Activated B cell treated with CpG ODN at 0.5 μM for 24 hours (primary cell): ENCODE data around the gene PPIL4. TPM values are rescaled to one million over a fixed set of nuclear protein-coding genes. Genes with fewer than 3 reads are reported as not detected.

ENCODE experiments used
- ATAC-seq: fragments of 200-7000 bp; cut with Tn5 transposase; one replicate; pipeline ENCODE4 v1.10.0; 2021; ENCODE audit warnings: low read depth, mild to moderate bottlenecking, moderate library complexity
- CTCF ChIA-PET: fragments of 350-600 bp; sonication (Branson Sonifier 250); formaldehyde crosslinking; loops from one replicate; lab custom pipeline; 2021; ENCODE audit warnings: antibody characterized with exemption; lab: Charles Lee
- POLR2A ChIA-PET: fragments of 350-600 bp; sonication (Branson Sonifier 250); formaldehyde crosslinking; loops from one replicate; lab custom pipeline; 2021; ENCODE audit warnings: antibody characterized with exemption; lab: Charles Lee
- DNase-seq: peaks from one replicate; pipeline ENCODE4 v3.0.0; 2022
- H3K27ac Mint-ChIP-seq: one replicate; pipeline ENCODE4 v1.8.0; 2020; ENCODE audit warnings: mixed read lengths
- H3K27me3 Mint-ChIP-seq: one replicate; pipeline ENCODE4 v1.8.0; 2021; ENCODE audit warnings: mixed read lengths
- H3K36me3 Mint-ChIP-seq: one replicate; pipeline ENCODE4 v1.8.0; 2021; ENCODE audit warnings: low read depth, mixed read lengths
- H3K4me1 Mint-ChIP-seq: one replicate; pipeline ENCODE4 v1.8.0; 2021; ENCODE audit warnings: mixed read lengths
- H3K4me3 Mint-ChIP-seq: one replicate; pipeline ENCODE4 v1.8.0; 2020; ENCODE audit warnings: mild to moderate bottlenecking, mixed read lengths
- H3K9me3 Mint-ChIP-seq: one replicate; pipeline ENCODE4 v1.8.0; 2020; ENCODE audit warnings: mixed read lengths
- CTCF ChIP-seq: fragments of 200-600 bp; IDR thresholded peaks from one replicate; pipeline ENCODE4 v1.8.0; 2022; ENCODE audit warnings: antibody characterized with exemption, mild to moderate bottlenecking
- intact Hi-C: fragments of 100-400 bp; cut with micrococcal nuclease; formaldehyde crosslinking; loops from one replicate; pipeline ENCODE4 v1.15.1; 2024
- total RNA-seq: library from RNA; stranded (reverse); gene quantifications from 2 replicates; pipeline ENCODE4 v1.2.3, GENCODE V29; 2022

The PPIL4 gene
- total RNA-seq, 1 donor from 2014 or later: 24.0 TPM

GRCh38 chr6:149559389-149559788 is 13.5 kb upstream of the PPIL4 start:
- no peak for DNase-seq
- Mint-ChIP-seq H3K27me3 (peaks cover 17% of the 10 kb centered on the region), H3K4me3 (no peak overlapping the region), H3K27ac (no peak overlapping the region), H3K9me3 (no peaks in the 10 kb centered on the region), H3K4me1 (no peaks in the 10 kb centered on the region), H3K36me3 (no peaks in the 10 kb centered on the region)
- no peak for TF ChIP-seq CTCF
- ChIA-PET CTCF (no interaction called here), POLR2A (no interaction called here)
- intact Hi-C loops: no loop called here
- ATAC-seq: no peak

GRCh38 chr6:149558029-149558428 is 12.2 kb upstream of the PPIL4 start:
- TF ChIP-seq CTCF: no peak
- no peaks in the 10 kb centered on the region for H3K9me3 Mint-ChIP-seq
- peaks cover 18% of the 10 kb centered on the region for H3K27me3 Mint-ChIP-seq
- DNase-seq (no peak), ATAC-seq (no peak)
- H3K4me1 Mint-ChIP-seq: no peaks in the 10 kb centered on the region
- ChIA-PET CTCF (interaction anchor here (0.6 kb wide), 1 partner anchor 353 kb away, joined by 3 read pairs; no protein-coding TSS in a partner anchor), POLR2A (no interaction called here)
- no peak overlapping the region for H3K4me3 Mint-ChIP-seq
- intact Hi-C loops: no loop called here
- no peak overlapping the region for H3K27ac Mint-ChIP-seq
- H3K36me3 Mint-ChIP-seq: no peaks in the 10 kb centered on the region

DNA sequence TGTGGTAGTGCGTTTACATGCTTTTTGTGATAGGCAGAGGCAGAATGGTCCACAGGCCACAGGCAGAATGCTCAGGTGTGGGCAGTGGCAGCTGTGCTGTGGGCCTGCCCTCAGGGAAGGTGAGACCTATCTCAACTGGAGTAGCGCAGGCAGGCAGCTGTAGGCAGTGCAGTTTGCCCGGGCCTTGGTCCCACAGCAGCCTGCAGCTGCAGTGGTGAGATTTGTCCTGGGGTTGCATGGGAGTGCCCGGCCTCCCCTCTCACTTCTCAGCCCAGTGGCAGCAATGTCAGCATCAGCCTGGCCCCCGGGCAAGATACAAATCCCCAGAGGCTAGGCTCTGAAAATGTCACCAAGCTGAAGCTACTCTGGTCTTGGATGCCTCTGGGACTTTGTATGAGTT is 6.1 kb upstream of the PPIL4 start:
- no peak overlapping the region for H3K27ac Mint-ChIP-seq
- POLR2A ChIA-PET: no interaction called here
- no peaks in the 10 kb centered on the region for H3K36me3 Mint-ChIP-seq
- no peaks in the 10 kb centered on the region for H3K4me1 Mint-ChIP-seq
- no peaks in the 10 kb centered on the region for H3K9me3 Mint-ChIP-seq
- intact Hi-C loops: no loop called here
- CTCF ChIA-PET: no interaction called here
- ATAC-seq: no peak
- peaks cover 11% of the 10 kb centered on the region for H3K27me3 Mint-ChIP-seq
- no peak for DNase-seq
- no peak overlapping the region for H3K4me3 Mint-ChIP-seq
- TF ChIP-seq CTCF: no peak

DNA sequence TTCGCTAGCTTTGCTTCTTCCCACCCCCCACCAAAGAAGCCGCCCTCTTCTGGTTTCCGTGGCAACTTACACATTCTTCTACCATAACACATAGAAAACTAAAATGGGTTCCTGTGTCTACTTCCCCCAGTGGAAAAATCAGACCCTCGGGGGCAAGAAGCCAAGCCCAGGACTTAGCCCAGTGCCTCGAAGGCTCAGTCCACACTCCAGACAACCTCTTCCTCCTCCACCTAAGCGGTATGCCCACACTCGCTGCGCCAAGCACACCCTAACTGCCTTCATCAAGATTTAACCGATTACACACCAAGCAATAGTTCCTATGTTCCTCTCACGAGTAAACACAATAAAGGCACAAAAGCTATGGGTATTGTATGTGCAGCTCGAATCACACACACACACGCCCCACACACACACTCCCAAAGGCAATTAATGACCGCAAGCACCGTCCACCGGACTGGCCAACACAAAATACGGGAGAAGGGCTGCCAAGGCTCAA is 537 bp downstream of the PPIL4 start:
- peaks cover 23% of the 10 kb centered on the region for H3K36me3 Mint-ChIP-seq
- ChIA-PET CTCF (interaction anchor here (0.7 to 1.7 kb wide), 3 partner anchors 11 to 33 kb away, joined by 3 to 10 read pairs (median 3); no protein-coding TSS in a partner anchor), POLR2A (interaction anchor here (0.7 to 4.6 kb wide), 15 partner anchors 9 to 228 kb away, joined by 3 to 27 read pairs (median 4); partner anchors contain the start of genes GINM1, LATS1, PCMT1 and TAB2)
- ATAC-seq (peak; percentile 47), DNase-seq (peak; percentile 35)
- H3K9me3 Mint-ChIP-seq: no peaks in the 10 kb centered on the region
- peak overlapping the region; percentile 96 for H3K27ac Mint-ChIP-seq
- peak overlapping the region; percentile 95 for H3K4me3 Mint-ChIP-seq
- intact Hi-C loops: loop anchor here (5.0 to 10.0 kb wide), 5 partner anchors 172 to 791 kb away; partner anchors contain the start of genes LATS1 and TAB2
- TF ChIP-seq CTCF: no peak
- H3K27me3 Mint-ChIP-seq: no peaks in the 10 kb centered on the region
- peaks cover 37% of the 10 kb centered on the region for H3K4me1 Mint-ChIP-seq

GRCh38 chr6:149544646-149545257 is 1.1 kb downstream of the PPIL4 start:
- peaks cover 26% of the 10 kb centered on the region for H3K36me3 Mint-ChIP-seq
- intact Hi-C loops: loop anchor here (5.0 to 10.0 kb wide), 5 partner anchors 173 to 790 kb away; partner anchors contain the start of genes LATS1 and TAB2
- no peak for DNase-seq
- no peaks in the 10 kb centered on the region for H3K9me3 Mint-ChIP-seq
- peaks cover 37% of the 10 kb centered on the region for H3K4me1 Mint-ChIP-seq
- ATAC-seq: no peak
- H3K4me3 Mint-ChIP-seq: peak overlapping the region; percentile 95
- TF ChIP-seq CTCF: no peak
- no peaks in the 10 kb centered on the region for H3K27me3 Mint-ChIP-seq
- POLR2A ChIA-PET: interaction anchor here (0.7 to 4.6 kb wide), 11 partner anchors 8 to 227 kb away, joined by 3 to 27 read pairs (median 5); partner anchors contain the start of genes GINM1, LATS1, PCMT1 and TAB2
- H3K27ac Mint-ChIP-seq: peak overlapping the region; percentile 96
- CTCF ChIA-PET: interaction anchor here (1.2 to 1.7 kb wide), 2 partner anchors 10 to 20 kb away, joined by 3 to 10 read pairs; no protein-coding TSS in a partner anchor
